Measurements from ENCODE around the gene FGGY.
"Not testable (repeated sequence)": the region's sequence is repeated elsewhere in the genome, so short reads cannot be mapped to it uniquely, and the experiment has no call there.

FGGY gene

GRCh38 chr1:59609245-59609644, 312.4 kb downstream of the FGGY start:
- in situ Hi-C loops (cut with MboI; ENCODE audit: low sequenced_read_pairs), result no loop called here

- in situ Hi-C loops (cut with MboI; ENCODE audit: low sequenced_read_pairs), result not testable (repeated sequence)
Measured at GRCh38 chr1:59610499-59610898, 313.6 kb downstream of the FGGY start.

- in situ Hi-C loops (cut with MboI; ENCODE audit: low sequenced_read_pairs), result no loop called here
Measured at GRCh38 chr1:59617434-59617833, 320.5 kb downstream of the FGGY start.

GRCh38 chr1:59619557-59619956, 322.7 kb downstream of the FGGY start:
- in situ Hi-C loops (cut with MboI; ENCODE audit: low sequenced_read_pairs), result no loop called here

- in situ Hi-C loops (cut with MboI; ENCODE audit: low sequenced_read_pairs), result no loop called here
Measured at GRCh38 chr1:59625384-59625783, 328.5 kb downstream of the FGGY start.

GRCh38 chr1:59631561-59632255, 334.8 kb downstream of the FGGY start:
- in situ Hi-C loops (cut with MboI; ENCODE audit: low sequenced_read_pairs), result no loop called here

GRCh38 chr1:59635097-59635496, 338.2 kb downstream of the FGGY start:
- in situ Hi-C loops (cut with MboI; ENCODE audit: low sequenced_read_pairs), result no loop called here

GRCh38 chr1:59638231-59638711, 341.4 kb downstream of the FGGY start:
- in situ Hi-C loops (cut with MboI; ENCODE audit: low sequenced_read_pairs), result no loop called here

- in situ Hi-C loops (cut with MboI; ENCODE audit: low sequenced_read_pairs), result no loop called here
Measured at GRCh38 chr1:59639266-59639665, 342.4 kb downstream of the FGGY start.

- in situ Hi-C loops (cut with MboI; ENCODE audit: low sequenced_read_pairs), result no loop called here
Measured at GRCh38 chr1:59640851-59641250, 344.0 kb downstream of the FGGY start.

- in situ Hi-C loops (cut with MboI; ENCODE audit: low sequenced_read_pairs), result no loop called here
Measured at GRCh38 chr1:59641836-59642235, 344.9 kb downstream of the FGGY start.

- in situ Hi-C loops (cut with MboI; ENCODE audit: low sequenced_read_pairs), result no loop called here
Measured at GRCh38 chr1:59643526-59643925, 346.6 kb downstream of the FGGY start.

- in situ Hi-C loops (cut with MboI; ENCODE audit: low sequenced_read_pairs), result no loop called here
Measured at GRCh38 chr1:59645893-59646292, 349.0 kb downstream of the FGGY start.

- in situ Hi-C loops (cut with MboI; ENCODE audit: low sequenced_read_pairs), result not testable (repeated sequence)
Measured at GRCh38 chr1:59653142-59653958, 356.5 kb downstream of the FGGY start.

GRCh38 chr1:59653968-59654367, 357.1 kb downstream of the FGGY start:
- in situ Hi-C loops (cut with MboI; ENCODE audit: low sequenced_read_pairs), result no loop called here

- in situ Hi-C loops (cut with MboI; ENCODE audit: low sequenced_read_pairs), result no loop called here
Measured at GRCh38 chr1:59657873-59658465, 361.1 kb downstream of the FGGY start.

- in situ Hi-C loops (cut with MboI; ENCODE audit: low sequenced_read_pairs), result no loop called here
Measured at GRCh38 chr1:59664166-59664565, 367.3 kb downstream of the FGGY start.

- in situ Hi-C loops (cut with MboI; ENCODE audit: low sequenced_read_pairs), result no loop called here
Measured at GRCh38 chr1:59666106-59666505, 369.2 kb downstream of the FGGY start.

- in situ Hi-C loops (cut with MboI; ENCODE audit: low sequenced_read_pairs), result no loop called here
Measured at GRCh38 chr1:59667020-59667419, 370.1 kb downstream of the FGGY start.

GRCh38 chr1:59669752-59670312, 372.9 kb downstream of the FGGY start:
- in situ Hi-C loops (cut with MboI; ENCODE audit: low sequenced_read_pairs), result no loop called here

- in situ Hi-C loops (cut with MboI; ENCODE audit: low sequenced_read_pairs), result no loop called here
Measured at GRCh38 chr1:59670662-59671061, 373.8 kb downstream of the FGGY start.
